GM23338 (cell line): Measurements from ENCODE around the gene CDCA7L. TPM values are rescaled to one million over a fixed set of nuclear protein-coding genes. Genes with fewer than 3 reads are reported as not detected.

Experiments
- ATAC-seq: fragments of 200-7000 bp; cut with Tn5 transposase; 3 replicates; pipeline ENCODE4 v1.9.1; 2020
- DNase-seq: peaks from one replicate; pipeline ENCODE4 v3.0.0-alpha.2; 2015; ENCODE audit warnings: low spot score
- H2AFZ ChIP-seq: fragments of 200-600 bp; sonication (generic); 2 replicates; pipeline ENCODE4 v1.8.0; 2016; ENCODE audit warnings: antibody characterized with exemption, mild to moderate bottlenecking, moderate library complexity
- H3F3A ChIP-seq: fragments of 200-600 bp; sonication (generic); replicated peaks from 2 replicates; pipeline ENCODE4 v1.8.0; 2017; ENCODE audit warnings: antibody characterized with exemption, mixed run types, low read depth
- H3K27ac ChIP-seq: fragments of 200-600 bp; sonication (generic); 2 replicates; pipeline ENCODE4 v1.6.1; 2016; ENCODE audit warnings: low read depth
- H3K27me3 ChIP-seq: fragments of 200-600 bp; sonication (generic); 2 replicates; pipeline ENCODE4 v1.8.0; 2016; ENCODE audit warnings: mild to moderate bottlenecking, mixed run types, moderate library complexity; ENCODE audit not compliant: insufficient read depth
- H3K36me3 ChIP-seq: fragments of 200-600 bp; sonication (generic); 2 replicates; pipeline ENCODE4 v1.8.0; 2016; ENCODE audit warnings: mild to moderate bottlenecking; ENCODE audit not compliant: insufficient read depth
- H3K4me1 ChIP-seq: fragments of 200-600 bp; sonication (generic); 2 replicates; pipeline ENCODE4 v1.8.0; 2016; ENCODE audit warnings: mild to moderate bottlenecking, moderate library complexity; ENCODE audit not compliant: insufficient read depth
- H3K4me2 ChIP-seq: fragments of 200-600 bp; sonication (generic); 2 replicates; pipeline ENCODE4 v1.7.1; 2017; ENCODE audit warnings: mixed run types
- H3K4me3 ChIP-seq: fragments of 200-600 bp; sonication (generic); 2 replicates; pipeline ENCODE4 v1.6.1; 2016; ENCODE audit warnings: mixed run types
- H3K79me2 ChIP-seq: fragments of 200-600 bp; sonication (generic); replicated peaks from 2 replicates; pipeline ENCODE4 v1.8.0; 2017; ENCODE audit warnings: mild to moderate bottlenecking; ENCODE audit not compliant: insufficient read depth
- H3K9me2 ChIP-seq: fragments of 200-600 bp; sonication (generic); 2 replicates; pipeline ENCODE4 v1.8.0; 2017; ENCODE audit not compliant: insufficient read depth
- H4K20me1 ChIP-seq: fragments of 200-600 bp; sonication (generic); replicated peaks from 2 replicates; pipeline ENCODE4 v1.8.0; 2017; ENCODE audit warnings: mild to moderate bottlenecking; ENCODE audit not compliant: insufficient read depth
- H3K27ac Mint-ChIP-seq: 2 replicates; pipeline ENCODE4 v1.8.0; 2020; ENCODE audit warnings: inconsistent platforms, mild to moderate bottlenecking, moderate library complexity, mixed read lengths
- H3K27me3 Mint-ChIP-seq: 3 replicates; pipeline ENCODE4 v1.8.0; 2022; ENCODE audit warnings: low read depth, mild to moderate bottlenecking, moderate library complexity, mixed read lengths, inconsistent platforms; ENCODE audit not compliant: insufficient read depth, poor library complexity
- H3K36me3 Mint-ChIP-seq: 3 replicates; pipeline ENCODE4 v1.8.0; 2021; ENCODE audit warnings: low read depth, mild to moderate bottlenecking, inconsistent platforms, moderate library complexity, mixed read lengths
- H3K4me1 Mint-ChIP-seq: 3 replicates; pipeline ENCODE4 v1.8.0; 2020; ENCODE audit warnings: mild to moderate bottlenecking, inconsistent platforms, mixed read lengths
- H3K4me3 Mint-ChIP-seq: 3 replicates; pipeline ENCODE4 v1.8.0; 2021; ENCODE audit warnings: moderate library complexity, mild to moderate bottlenecking, inconsistent platforms, mixed read lengths
- H3K9me3 Mint-ChIP-seq: 3 replicates; pipeline ENCODE4 v1.8.0; 2020; ENCODE audit warnings: moderate library complexity, mild to moderate bottlenecking, inconsistent platforms, mixed read lengths
- CREB1 ChIP-seq: fragments of 250-450 bp; sonication (Bioruptor Pico); IDR thresholded peaks from 2 replicates; pipeline ENCODE4 v1.5.0; 2020; ENCODE audit warnings: low read depth, mild to moderate bottlenecking, moderate library complexity
- CTCF ChIP-seq, 2 experiments: fragments of 200-600 bp in 1 of 2; sonication (generic) in 1 of 2; conservative IDR thresholded peaks; 2 replicates each; pipeline versions ENCODE4 v1.5.1 to v1.6.1; 2016 to 2017; ENCODE audit warnings: antibody characterized with exemption in 2 of 2, low read depth in 2 of 2, mild to moderate bottlenecking in 2 of 2, moderate library complexity in 1 of 2
- ETS1 ChIP-seq: IDR thresholded peaks from 2 replicates; pipeline ENCODE4 v1.6.1; 2016; ENCODE audit warnings: antibody characterized with exemption
- EZH2 ChIP-seq: fragments of 200-600 bp; sonication (generic); IDR thresholded peaks from one replicate; pipeline ENCODE4 v1.8.0; 2017; ENCODE audit warnings: antibody characterized with exemption, mild to moderate bottlenecking, low read depth; ENCODE audit not compliant: unreplicated experiment
- EZH2phosphoT487 ChIP-seq: fragments of 200-600 bp; sonication (generic); IDR thresholded peaks from one replicate; pipeline ENCODE4 v1.8.1; 2018; ENCODE audit warnings: antibody characterized with exemption; ENCODE audit not compliant: unreplicated experiment
- JUNB ChIP-seq: IDR thresholded peaks from one replicate; pipeline ENCODE4 v1.6.1; 2016; ENCODE audit warnings: antibody characterized with exemption; ENCODE audit not compliant: unreplicated experiment
- NANOG ChIP-seq: IDR thresholded peaks from 2 replicates; pipeline ENCODE4 v1.6.1; 2016; ENCODE audit warnings: antibody characterized with exemption, borderline replicate concordance
- POLR2AphosphoS5 ChIP-seq: IDR thresholded peaks from 2 replicates; pipeline ENCODE4 v1.6.1; 2016; ENCODE audit warnings: antibody characterized with exemption, low read depth
- STAT1 ChIP-seq: IDR thresholded peaks from one replicate; pipeline ENCODE4 v1.6.1; 2016; ENCODE audit warnings: antibody characterized with exemption; ENCODE audit not compliant: unreplicated experiment
- ZNF114 ChIP-seq: fragments of 250-450 bp; sonication (Bioruptor Pico); IDR thresholded peaks from 2 replicates; pipeline ENCODE4 v1.5.0; 2020; ENCODE audit warnings: mild to moderate bottlenecking, moderate library complexity
- ZNF331 ChIP-seq: fragments of 250-450 bp; sonication (Bioruptor Pico); IDR thresholded peaks from 2 replicates; pipeline ENCODE4 v1.5.0; 2020; ENCODE audit warnings: low read depth, mild to moderate bottlenecking, moderate library complexity
- polyA plus RNA-seq: library from polyadenylated mRNA; unstranded; fragments of >200 nt; fragmentation: Nextera tagmentation; extraction: Ambion mirVana; gene quantifications from 2 replicates; pipeline ENCODE4 v1.2.1, GENCODE V29; 2016
- total RNA-seq: library from RNA; depleted of rRNA; stranded (reverse); fragments of >200 nt; shearing (Covaris generic); gene quantifications from 2 replicates; pipeline ENCODE4 v1.2.3, GENCODE V29; 2014
- TF ChIP-seq, protein P1 (sequence below): IDR thresholded peaks from one replicate; pipeline ENCODE4 v1.6.1; 2018; ENCODE audit warnings: antibody characterized with exemption; ENCODE audit not compliant: unreplicated experiment
- TF ChIP-seq, protein P2 (sequence below): fragments of 250-450 bp; sonication (Bioruptor Pico); IDR thresholded peaks from 2 replicates; pipeline ENCODE4 v1.5.0; 2020; ENCODE audit warnings: mild to moderate bottlenecking, moderate library complexity

The CDCA7L gene
- total and polyA plus RNA-seq, 2 experiments from 2014 or later: 174 to 187 TPM

GRCh38 chr7:21851559-21851967 is 94.1 kb downstream of the CDCA7L start:
- Mint-ChIP-seq H3K27ac (no peak overlapping the region), H3K36me3 (peaks cover 7% of the 10 kb centered on the region; the same call in 2 of the 3 replicates), H3K4me3 (no peak overlapping the region), H3K27me3 (no peaks in the 10 kb centered on the region), H3K4me1 (no peaks in the 10 kb centered on the region), H3K9me3 (0 out of 3 replicates have a peak, but pooled peaks cover 2% of the 10 kb centered on the region)
- H3K36me3 ChIP-seq: no peaks in the 10 kb centered on the region
- H3K9me2 ChIP-seq: no peaks in the 10 kb centered on the region
- DNase-seq (no peak), ATAC-seq (no peak)
- H3K4me3 ChIP-seq: no peak overlapping the region
- no peak overlapping the region for H3K4me2 ChIP-seq
- no peaks in the 10 kb centered on the region for H3K79me2 ChIP-seq
- H3K27me3 ChIP-seq: no peaks in the 10 kb centered on the region
- H3F3A ChIP-seq: no peaks in the 10 kb centered on the region
- no peak overlapping the region for H3K27ac ChIP-seq
- no peaks in the 10 kb centered on the region for H3K4me1 ChIP-seq
- H2AFZ ChIP-seq: no peak overlapping the region
- H4K20me1 ChIP-seq: no peaks in the 10 kb centered on the region
- TF ChIP-seq, protein P1, sequence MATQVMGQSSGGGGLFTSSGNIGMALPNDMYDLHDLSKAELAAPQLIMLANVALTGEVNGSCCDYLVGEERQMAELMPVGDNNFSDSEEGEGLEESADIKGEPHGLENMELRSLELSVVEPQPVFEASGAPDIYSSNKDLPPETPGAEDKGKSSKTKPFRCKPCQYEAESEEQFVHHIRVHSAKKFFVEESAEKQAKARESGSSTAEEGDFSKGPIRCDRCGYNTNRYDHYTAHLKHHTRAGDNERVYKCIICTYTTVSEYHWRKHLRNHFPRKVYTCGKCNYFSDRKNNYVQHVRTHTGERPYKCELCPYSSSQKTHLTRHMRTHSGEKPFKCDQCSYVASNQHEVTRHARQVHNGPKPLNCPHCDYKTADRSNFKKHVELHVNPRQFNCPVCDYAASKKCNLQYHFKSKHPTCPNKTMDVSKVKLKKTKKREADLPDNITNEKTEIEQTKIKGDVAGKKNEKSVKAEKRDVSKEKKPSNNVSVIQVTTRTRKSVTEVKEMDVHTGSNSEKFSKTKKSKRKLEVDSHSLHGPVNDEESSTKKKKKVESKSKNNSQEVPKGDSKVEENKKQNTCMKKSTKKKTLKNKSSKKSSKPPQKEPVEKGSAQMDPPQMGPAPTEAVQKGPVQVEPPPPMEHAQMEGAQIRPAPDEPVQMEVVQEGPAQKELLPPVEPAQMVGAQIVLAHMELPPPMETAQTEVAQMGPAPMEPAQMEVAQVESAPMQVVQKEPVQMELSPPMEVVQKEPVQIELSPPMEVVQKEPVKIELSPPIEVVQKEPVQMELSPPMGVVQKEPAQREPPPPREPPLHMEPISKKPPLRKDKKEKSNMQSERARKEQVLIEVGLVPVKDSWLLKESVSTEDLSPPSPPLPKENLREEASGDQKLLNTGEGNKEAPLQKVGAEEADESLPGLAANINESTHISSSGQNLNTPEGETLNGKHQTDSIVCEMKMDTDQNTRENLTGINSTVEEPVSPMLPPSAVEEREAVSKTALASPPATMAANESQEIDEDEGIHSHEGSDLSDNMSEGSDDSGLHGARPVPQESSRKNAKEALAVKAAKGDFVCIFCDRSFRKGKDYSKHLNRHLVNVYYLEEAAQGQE: no peak
- TF ChIP-seq, protein P2, sequence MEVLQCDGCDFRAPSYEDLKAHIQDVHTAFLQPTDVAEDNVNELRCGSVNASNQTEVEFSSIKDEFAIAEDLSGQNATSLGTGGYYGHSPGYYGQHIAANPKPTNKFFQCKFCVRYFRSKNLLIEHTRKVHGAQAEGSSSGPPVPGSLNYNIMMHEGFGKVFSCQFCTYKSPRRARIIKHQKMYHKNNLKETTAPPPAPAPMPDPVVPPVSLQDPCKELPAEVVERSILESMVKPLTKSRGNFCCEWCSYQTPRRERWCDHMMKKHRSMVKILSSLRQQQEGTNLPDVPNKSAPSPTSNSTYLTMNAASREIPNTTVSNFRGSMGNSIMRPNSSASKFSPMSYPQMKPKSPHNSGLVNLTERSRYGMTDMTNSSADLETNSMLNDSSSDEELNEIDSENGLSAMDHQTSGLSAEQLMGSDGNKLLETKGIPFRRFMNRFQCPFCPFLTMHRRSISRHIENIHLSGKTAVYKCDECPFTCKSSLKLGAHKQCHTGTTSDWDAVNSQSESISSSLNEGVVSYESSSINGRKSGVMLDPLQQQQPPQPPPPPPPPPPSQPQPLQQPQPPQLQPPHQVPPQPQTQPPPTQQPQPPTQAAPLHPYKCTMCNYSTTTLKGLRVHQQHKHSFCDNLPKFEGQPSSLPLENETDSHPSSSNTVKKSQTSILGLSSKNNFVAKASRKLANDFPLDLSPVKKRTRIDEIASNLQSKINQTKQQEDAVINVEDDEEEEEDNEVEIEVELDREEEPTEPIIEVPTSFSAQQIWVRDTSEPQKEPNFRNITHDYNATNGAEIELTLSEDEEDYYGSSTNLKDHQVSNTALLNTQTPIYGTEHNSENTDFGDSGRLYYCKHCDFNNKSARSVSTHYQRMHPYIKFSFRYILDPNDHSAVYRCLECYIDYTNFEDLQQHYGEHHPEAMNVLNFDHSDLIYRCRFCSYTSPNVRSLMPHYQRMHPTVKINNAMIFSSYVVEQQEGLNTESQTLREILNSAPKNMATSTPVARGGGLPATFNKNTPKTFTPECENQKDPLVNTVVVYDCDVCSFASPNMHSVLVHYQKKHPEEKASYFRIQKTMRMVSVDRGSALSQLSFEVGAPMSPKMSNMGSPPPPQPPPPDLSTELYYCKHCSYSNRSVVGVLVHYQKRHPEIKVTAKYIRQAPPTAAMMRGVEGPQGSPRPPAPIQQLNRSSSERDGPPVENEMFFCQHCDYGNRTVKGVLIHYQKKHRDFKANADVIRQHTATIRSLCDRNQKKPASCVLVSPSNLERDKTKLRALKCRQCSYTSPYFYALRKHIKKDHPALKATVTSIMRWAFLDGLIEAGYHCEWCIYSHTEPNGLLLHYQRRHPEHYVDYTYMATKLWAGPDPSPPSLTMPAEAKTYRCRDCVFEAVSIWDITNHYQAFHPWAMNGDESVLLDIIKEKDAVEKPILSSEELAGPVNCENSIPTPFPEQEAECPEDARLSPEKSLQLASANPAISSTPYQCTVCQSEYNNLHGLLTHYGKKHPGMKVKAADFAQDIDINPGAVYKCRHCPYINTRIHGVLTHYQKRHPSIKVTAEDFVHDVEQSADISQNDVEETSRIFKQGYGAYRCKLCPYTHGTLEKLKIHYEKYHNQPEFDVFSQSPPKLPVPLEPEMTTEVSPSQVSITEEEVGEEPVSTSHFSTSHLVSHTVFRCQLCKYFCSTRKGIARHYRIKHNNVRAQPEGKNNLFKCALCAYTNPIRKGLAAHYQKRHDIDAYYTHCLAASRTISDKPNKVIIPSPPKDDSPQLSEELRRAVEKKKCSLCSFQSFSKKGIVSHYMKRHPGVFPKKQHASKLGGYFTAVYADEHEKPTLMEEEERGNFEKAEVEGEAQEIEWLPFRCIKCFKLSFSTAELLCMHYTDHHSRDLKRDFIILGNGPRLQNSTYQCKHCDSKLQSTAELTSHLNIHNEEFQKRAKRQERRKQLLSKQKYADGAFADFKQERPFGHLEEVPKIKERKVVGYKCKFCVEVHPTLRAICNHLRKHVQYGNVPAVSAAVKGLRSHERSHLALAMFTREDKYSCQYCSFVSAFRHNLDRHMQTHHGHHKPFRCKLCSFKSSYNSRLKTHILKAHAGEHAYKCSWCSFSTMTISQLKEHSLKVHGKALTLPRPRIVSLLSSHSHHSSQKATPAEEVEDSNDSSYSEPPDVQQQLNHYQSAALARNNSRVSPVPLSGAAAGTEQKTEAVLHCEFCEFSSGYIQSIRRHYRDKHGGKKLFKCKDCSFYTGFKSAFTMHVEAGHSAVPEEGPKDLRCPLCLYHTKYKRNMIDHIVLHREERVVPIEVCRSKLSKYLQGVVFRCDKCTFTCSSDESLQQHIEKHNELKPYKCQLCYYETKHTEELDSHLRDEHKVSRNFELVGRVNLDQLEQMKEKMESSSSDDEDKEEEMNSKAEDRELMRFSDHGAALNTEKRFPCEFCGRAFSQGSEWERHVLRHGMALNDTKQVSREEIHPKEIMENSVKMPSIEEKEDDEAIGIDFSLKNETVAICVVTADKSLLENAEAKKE: no peak
- TF ChIP-seq EZH2 (no peak), CTCF (conservative IDR thresholded peaks at IDR 0.05; ENCODE audit: low read depth in 2 of 2) (no peak), STAT1 (no peak), NANOG (no peak), ZNF331 (no peak), POLR2AphosphoS5 (no peak), CREB1 (CRISPR knock-in tag) (no peak), EZH2phosphoT487 (no peak), JUNB (no peak), ETS1 (no peak), ZNF114 (no peak)
